ENCODE data around the gene OTOP3. TPM values are rescaled to one million over a fixed set of nuclear protein-coding genes. Genes with fewer than 3 reads are reported as not detected.

Gene OTOP3
- total and polyA plus RNA-seq, 2 experiments from 2014 or later, result not detected

GRCh38 chr17:74939534-74939933 lies 3.8 kb downstream of the OTOP3 start:
- H3K9me3 ChIP-seq (ENCODE audit: low read depth), result no peaks in the 10 kb centered on the region
- no peaks in the 10 kb centered on the region for H3K36me3 ChIP-seq
- H3K27ac ChIP-seq, result no peak overlapping the region
- TF ChIP-seq CTCF (IDR thresholded peaks at IDR 0.05; ENCODE audit: low read depth, low read length), result no peak
- no peaks in the 10 kb centered on the region for H3K4me1 ChIP-seq (ENCODE audit: low read depth)
- peaks cover 97% of the 10 kb centered on the region for H3K27me3 ChIP-seq
- H3K4me3 ChIP-seq, result no peak overlapping the region
- no peak for DNase-seq (ENCODE audit: low read depth in 1 of 2, low spot score in 1 of 2)

GRCh38 chr17:74941128-74941725 lies 5.5 kb downstream of the OTOP3 start:
- Histone ChIP-seq H3K36me3 (no peaks in the 10 kb centered on the region), H3K27me3 (peaks cover 90% of the 10 kb centered on the region), H3K27ac (no peak overlapping the region), H3K9me3 (ENCODE audit: low read depth) (no peaks in the 10 kb centered on the region), H3K4me3 (no peak overlapping the region), H3K4me1 (ENCODE audit: low read depth) (no peaks in the 10 kb centered on the region)
- DNase-seq (ENCODE audit: low read depth in 1 of 2, low spot score in 1 of 2), result no peak
- TF ChIP-seq CTCF (IDR thresholded peaks at IDR 0.05; ENCODE audit: low read depth, low read length), result no peak

- Histone ChIP-seq H3K4me1 (ENCODE audit: low read depth) (no peaks in the 10 kb centered on the region), H3K4me3 (no peak overlapping the region), H3K27me3 (peaks cover 74% of the 10 kb centered on the region), H3K36me3 (no peaks in the 10 kb centered on the region), H3K27ac (no peak overlapping the region), H3K9me3 (ENCODE audit: low read depth) (no peaks in the 10 kb centered on the region)
- no peak for TF ChIP-seq CTCF (IDR thresholded peaks at IDR 0.05; ENCODE audit: low read depth, low read length)
- no peak for DNase-seq (ENCODE audit: low read depth in 1 of 2, low spot score in 1 of 2)
Observed at GRCh38 chr17:74943808-74944522, 8.3 kb downstream of the OTOP3 start.

GRCh38 chr17:74945543-74945942 lies 9.8 kb downstream of the OTOP3 start:
- no peaks in the 10 kb centered on the region for H3K36me3 ChIP-seq
- no peak for TF ChIP-seq CTCF (IDR thresholded peaks at IDR 0.05; ENCODE audit: low read depth, low read length)
- H3K9me3 ChIP-seq (ENCODE audit: low read depth), result no peaks in the 10 kb centered on the region
- DNase-seq (ENCODE audit: low read depth in 1 of 2, low spot score in 1 of 2), result no peak
- H3K4me1 ChIP-seq (ENCODE audit: low read depth), result no peaks in the 10 kb centered on the region
- H3K27ac ChIP-seq, result no peak overlapping the region
- H3K4me3 ChIP-seq, result no peak overlapping the region
- H3K27me3 ChIP-seq, result peaks cover 77% of the 10 kb centered on the region

GRCh38 chr17:74946641-74947040 lies 10.9 kb downstream of the OTOP3 start:
- Histone ChIP-seq H3K4me1 (ENCODE audit: low read depth) (no peaks in the 10 kb centered on the region), H3K36me3 (no peaks in the 10 kb centered on the region), H3K4me3 (no peak overlapping the region), H3K27ac (no peak overlapping the region), H3K27me3 (peaks cover 75% of the 10 kb centered on the region), H3K9me3 (ENCODE audit: low read depth) (no peaks in the 10 kb centered on the region)
- no peak for TF ChIP-seq CTCF (IDR thresholded peaks at IDR 0.05; ENCODE audit: low read depth, low read length)
- no peak for DNase-seq (ENCODE audit: low read depth in 1 of 2, low spot score in 1 of 2)
